Naive B cell (primary cell): ENCODE data around the gene SHFL. TPM values are rescaled to one million over a fixed set of nuclear protein-coding genes. Genes with fewer than 3 reads are reported as not detected.

Experiments used
- ATAC-seq, 2 donors: fragments of 150-1000 bp; cut with Tn5 transposase; 2 replicates each; pipeline ENCODE4 v1.10.0; 2021; ENCODE audit warnings: low read depth in 2 of 2, mild to moderate bottlenecking in 2 of 2, moderate library complexity in 2 of 2
- DNase-seq: peaks from one replicate; pipeline ENCODE4 v3.0.0; 2022
- H3K27ac Mint-ChIP-seq, 6 donors: one replicate each; pipeline ENCODE4 v1.8.0; 2020 to 2022; ENCODE audit warnings: mild to moderate bottlenecking in 6 of 6, mixed read lengths in 6 of 6, moderate library complexity in 5 of 6, inconsistent platforms in 2 of 6
- H3K27me3 Mint-ChIP-seq, 3 donors: one replicate each; pipeline ENCODE4 v1.8.0; 2021 to 2022; ENCODE audit warnings: mixed read lengths in 3 of 3, mild to moderate bottlenecking in 1 of 3
- H3K36me3 Mint-ChIP-seq, 2 donors: one replicate each; pipeline ENCODE4 v1.8.0; 2020 to 2022; ENCODE audit warnings: mixed read lengths in 2 of 2, inconsistent platforms in 1 of 2, mild to moderate bottlenecking in 1 of 2
- H3K4me1 Mint-ChIP-seq, 3 donors: one replicate each; pipeline ENCODE4 v1.8.0; 2020 to 2022; ENCODE audit warnings: mixed read lengths in 3 of 3, inconsistent platforms in 1 of 3, mild to moderate bottlenecking in 1 of 3, moderate library complexity in 1 of 3
- H3K4me3 Mint-ChIP-seq, 8 donors: one replicate each; pipeline ENCODE4 v1.8.0; 2020 to 2022; ENCODE audit warnings: mild to moderate bottlenecking in 8 of 8, mixed read lengths in 8 of 8, moderate library complexity in 8 of 8, inconsistent platforms in 2 of 8
- H3K9me3 Mint-ChIP-seq, 7 donors: one replicate each; pipeline ENCODE4 v1.8.0; 2020 to 2022; ENCODE audit warnings: mixed read lengths in 7 of 7, mild to moderate bottlenecking in 5 of 7, inconsistent platforms in 2 of 7, moderate library complexity in 1 of 7
- polyA plus RNA-seq, 6 donors: library from polyadenylated mRNA; unstranded; fragments of 300-500 nt; fragmentation: Illumina TruSeq; gene quantifications; one replicate each; pipeline ENCODE4 v1.2.3, GENCODE V29; 2021; ENCODE audit warnings: low read depth in 6 of 6

SHFL gene
- polyA plus RNA-seq, 6 donors from 2014 or later, result 14.7 to 37.0 (median 23.8) TPM

GRCh38 chr19:10106100-10106936, 20.2 kb downstream of the SHFL start, which contains the start of gene PPAN:
Gene PPAN, plus strand, starts transcription at chr19:10106362. Its CDS starts 33 bp downstream, at chr19:10106395.
- peak within 1 kb of the TSS; percentile 66 to 94 (median 88) for H3K4me3 Mint-ChIP-seq
- H3K9me3 Mint-ChIP-seq, result peaks cover 0 to 4% (median 0%) of the 10 kb centered on the region in 7 donors

GRCh38 chr19:10107254-10107653, 21.1 kb downstream of the SHFL start:
- peak overlapping the region; percentile 66 to 94 (median 88) for H3K4me3 Mint-ChIP-seq
- H3K36me3 Mint-ChIP-seq, result peaks cover 4 to 7% of the 10 kb centered on the region in 2 donors
- peaks cover 54 to 66% (median 64%) of the 10 kb centered on the region in 3 donors for H3K4me1 Mint-ChIP-seq
- peaks cover 0 to 4% (median 0%) of the 10 kb centered on the region in 7 donors for H3K9me3 Mint-ChIP-seq
- H3K27ac Mint-ChIP-seq, result peak overlapping the region in 5 of 6 donors; percentile 34 to 100 (median 93)
- DNase-seq (no peak), ATAC-seq (no peak)
- no peaks in the 10 kb centered on the region for H3K27me3 Mint-ChIP-seq

More at GRCh38 chr19:10106100-10106936, 20.2 kb downstream of the SHFL start, which contains the start of gene PPAN:
- Mint-ChIP-seq H3K36me3 (peaks cover 4 to 7% of the 10 kb centered on the region in 2 donors), H3K27ac (peak within 1 kb of the TSS; percentile 96 to 100 (median 96)), H3K4me1 (peaks cover 53 to 66% (median 61%) of the 10 kb centered on the region in 3 donors), H3K27me3 (no peaks in the 10 kb centered on the region)
- ATAC-seq, result peak; percentile 59 to 63
- peak; percentile 96 for DNase-seq

- ATAC-seq, result no peak
- peaks cover 0 to 4% (median 0%) of the 10 kb centered on the region in 7 donors for H3K9me3 Mint-ChIP-seq
- DNase-seq, result no peak
- peaks cover 4 to 7% of the 10 kb centered on the region in 2 donors for H3K36me3 Mint-ChIP-seq
- peak overlapping the region in 7 of 8 donors; percentile 19 to 92 (median 84) for H3K4me3 Mint-ChIP-seq
- H3K27me3 Mint-ChIP-seq, result no peaks in the 10 kb centered on the region
- peak overlapping the region in 2 of 6 donors; percentile 84 to 100 for H3K27ac Mint-ChIP-seq
- H3K4me1 Mint-ChIP-seq, result peaks cover 54 to 66% (median 64%) of the 10 kb centered on the region in 3 donors
These were observed 21.8 kb downstream of the SHFL start for GRCh38 chr19:10107817-10108367.

- ATAC-seq (no peak), DNase-seq (no peak)
- Mint-ChIP-seq H3K27ac (peak overlapping the region in 2 of 6 donors; percentile 57 to 71), H3K36me3 (peaks cover 4 to 7% of the 10 kb centered on the region in 2 donors), H3K4me3 (peak overlapping the region in 4 of 8 donors; percentile 6 to 66 (median 18)), H3K9me3 (peaks cover 0 to 4% (median 0%) of the 10 kb centered on the region in 7 donors), H3K4me1 (peaks cover 48 to 63% (median 58%) of the 10 kb centered on the region in 3 donors), H3K27me3 (no peaks in the 10 kb centered on the region)
These were observed 23.4 kb downstream of the SHFL start for GRCh38 chr19:10109528-10109927.

GRCh38 chr19:10110076-10110971, 24.2 kb downstream of the SHFL start:
- ATAC-seq, result no peak
- Mint-ChIP-seq H3K36me3 (peaks cover 4 to 7% of the 10 kb centered on the region in 2 donors), H3K27me3 (no peaks in the 10 kb centered on the region), H3K9me3 (peaks cover 0 to 2% (median 0%) of the 10 kb centered on the region in 7 donors), H3K4me1 (peaks cover 43 to 55% (median 51%) of the 10 kb centered on the region in 3 donors), H3K4me3 (peak overlapping the region in 7 of 8 donors; percentile 35 to 76 (median 61)), H3K27ac (peak overlapping the region in 5 of 6 donors; percentile 22 to 88 (median 63))
- DNase-seq, result no peak

GRCh38 chr19:10110972-10111317, 24.8 kb downstream of the SHFL start:
- no peaks in the 10 kb centered on the region for H3K27me3 Mint-ChIP-seq

GRCh38 chr19:10111405-10111811, 25.3 kb downstream of the SHFL start, which contains the start of gene P2RY11:
Gene P2RY11, plus strand, starts transcription at chr19:10111693. Its CDS starts 29 bp downstream, at chr19:10111722.
- Mint-ChIP-seq H3K9me3 (no peaks in the 10 kb centered on the region), H3K27ac (peak within 1 kb of the TSS; percentile 33 to 95 (median 90)), H3K36me3 (peaks cover 4 to 7% of the 10 kb centered on the region in 2 donors), H3K4me3 (peak within 1 kb of the TSS; percentile 49 to 80 (median 65)), H3K27me3 (no peaks in the 10 kb centered on the region), H3K4me1 (peaks cover 35 to 44% (median 42%) of the 10 kb centered on the region in 3 donors)
- peak; percentile 37 for DNase-seq
- peak; percentile 21 to 46 for ATAC-seq

More at GRCh38 chr19:10110972-10111317, 24.8 kb downstream of the SHFL start:
- no peaks in the 10 kb centered on the region for H3K9me3 Mint-ChIP-seq
- no peak for DNase-seq
- peak overlapping the region in 6 of 8 donors; percentile 40 to 77 (median 62) for H3K4me3 Mint-ChIP-seq
- peaks cover 39 to 49% (median 45%) of the 10 kb centered on the region in 3 donors for H3K4me1 Mint-ChIP-seq
- H3K36me3 Mint-ChIP-seq, result peaks cover 4 to 7% of the 10 kb centered on the region in 2 donors
- ATAC-seq, result no peak
- H3K27ac Mint-ChIP-seq, result peak overlapping the region in 5 of 6 donors; percentile 22 to 88 (median 63)

GRCh38 chr19:10112037-10112761, 26.1 kb downstream of the SHFL start:
- Mint-ChIP-seq H3K36me3 (peaks cover under 1 to 7% of the 10 kb centered on the region in 2 donors), H3K4me3 (peak overlapping the region; percentile 16 to 80 (median 64)), H3K27ac (peak overlapping the region; percentile 33 to 95 (median 90)), H3K9me3 (no peaks in the 10 kb centered on the region), H3K4me1 (peaks cover 29 to 38% (median 36%) of the 10 kb centered on the region in 3 donors), H3K27me3 (no peaks in the 10 kb centered on the region)
- ATAC-seq, result peak; percentile 15 to 19
- no peak for DNase-seq

- Mint-ChIP-seq H3K27me3 (no peaks in the 10 kb centered on the region), H3K4me1 (peaks cover 28 to 38% (median 36%) of the 10 kb centered on the region in 3 donors), H3K36me3 (peaks cover 0 to 7% of the 10 kb centered on the region in 2 donors), H3K4me3 (peak overlapping the region; percentile 22 to 86 (median 50)), H3K27ac (peak overlapping the region in 5 of 6 donors; percentile 14 to 95 (median 88)), H3K9me3 (no peaks in the 10 kb centered on the region)
- DNase-seq (peak; percentile 35), ATAC-seq (peak; percentile 54 to 64)
These were observed 26.9 kb downstream of the SHFL start for GRCh38 chr19:10112895-10113591.

GRCh38 chr19:10113592-10113963, 27.5 kb downstream of the SHFL start:
- no peak for DNase-seq
- ATAC-seq, result no peak
- H3K27me3 Mint-ChIP-seq, result no peaks in the 10 kb centered on the region
- peaks cover 0 to 7% of the 10 kb centered on the region in 2 donors for H3K36me3 Mint-ChIP-seq
- peaks cover 28 to 38% (median 36%) of the 10 kb centered on the region in 3 donors for H3K4me1 Mint-ChIP-seq
- H3K4me3 Mint-ChIP-seq, result no peak overlapping the region
- peak overlapping the region in 4 of 6 donors; percentile 14 to 88 (median 60) for H3K27ac Mint-ChIP-seq
- no peaks in the 10 kb centered on the region for H3K9me3 Mint-ChIP-seq

- H3K27me3 Mint-ChIP-seq, result no peaks in the 10 kb centered on the region
- DNase-seq, result no peak
- H3K27ac Mint-ChIP-seq, result peak overlapping the region in 3 of 6 donors; percentile 43 to 74 (median 47)
- ATAC-seq, result no peak
- peaks cover 0 to 7% of the 10 kb centered on the region in 2 donors for H3K36me3 Mint-ChIP-seq
- peaks cover 32 to 42% (median 42%) of the 10 kb centered on the region in 3 donors for H3K4me1 Mint-ChIP-seq
- no peaks in the 10 kb centered on the region for H3K9me3 Mint-ChIP-seq
- no peak overlapping the region for H3K4me3 Mint-ChIP-seq
These were observed 28.0 kb downstream of the SHFL start for GRCh38 chr19:10113964-10114650.
